ENCODE measurements around the gene TRIM44.
A peak's percentile ranks its signal among the peaks of the same experiment; 100 is the strongest.
"Not testable (repeated sequence)": the region's sequence is repeated elsewhere in the genome, so short reads cannot be mapped to it uniquely, and the experiment has no call there.

The TRIM44 gene

DNA sequence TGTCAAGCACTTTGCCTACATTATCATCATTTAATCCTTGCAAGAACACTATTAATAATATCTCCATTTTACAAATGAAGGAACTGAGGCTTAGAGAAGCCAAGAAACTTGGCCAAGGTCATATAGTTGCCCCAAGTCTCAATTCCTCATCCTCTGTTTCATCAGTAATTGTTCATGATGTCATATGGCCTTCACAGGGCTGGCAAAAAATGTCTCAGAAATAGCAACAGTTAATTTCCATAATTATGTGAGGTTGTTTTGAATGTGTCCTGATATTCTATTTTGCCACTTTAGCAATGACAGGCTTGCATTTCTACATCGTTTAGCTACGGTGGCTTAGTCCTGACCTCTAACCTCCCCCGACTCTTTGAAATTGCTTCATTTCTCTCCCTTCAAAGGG is 20.6 kb upstream of the TRIM44 start:
- no peak overlapping the region for H3K9ac ChIP-seq
- no peaks in the 10 kb centered on the region for H3K4me1 ChIP-seq
- no peak overlapping the region for H3K4me3 ChIP-seq
- no peak overlapping the region for H3K27ac ChIP-seq
- H3K36me3 ChIP-seq: no peaks in the 10 kb centered on the region
- H3K9me3 ChIP-seq (replicated peaks in 1 of 11): no peaks in the 10 kb centered on the region
- H3K4me2 ChIP-seq: no peak overlapping the region
- H3K27me3 ChIP-seq: no peaks in the 10 kb centered on the region
- TF ChIP-seq Cebpa-rat (IDR thresholded peaks at IDR 0.05): no peak
- H4K20me1 ChIP-seq: no peaks in the 10 kb centered on the region

DNA sequence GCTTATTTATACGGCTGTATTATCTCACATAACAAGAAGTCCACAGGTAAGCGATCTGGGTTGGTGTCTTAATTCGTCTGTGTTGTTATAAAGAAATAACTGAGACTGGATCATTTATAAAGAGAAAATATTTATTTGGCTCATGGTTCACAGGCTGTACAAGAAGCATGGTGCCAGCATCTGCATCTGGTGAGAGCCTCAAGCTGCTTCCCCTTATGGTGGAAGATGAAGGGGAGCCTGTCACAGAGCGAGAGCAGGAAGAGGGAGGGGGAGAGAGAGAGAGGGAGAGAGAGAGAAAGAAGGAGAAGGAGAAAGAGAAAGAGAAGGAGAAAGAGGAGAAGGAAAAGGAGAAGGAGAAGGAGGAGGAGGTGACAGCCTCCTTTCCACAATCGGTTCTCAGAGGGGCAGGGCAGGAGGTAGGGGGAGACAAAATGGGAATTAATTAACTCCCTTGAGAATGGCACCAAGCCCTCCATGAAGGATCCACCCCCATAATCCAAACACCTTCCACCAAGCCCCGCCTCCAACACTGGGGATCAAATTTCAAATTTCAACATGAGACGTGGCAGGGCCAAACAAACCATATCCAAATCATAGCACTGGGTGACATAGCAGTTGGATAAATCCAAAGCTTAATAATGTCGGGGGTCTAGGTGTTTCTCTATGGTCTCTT is 15.0 kb upstream of the TRIM44 start:
- no peaks in the 10 kb centered on the region for H3K27me3 ChIP-seq
- H3K9ac ChIP-seq: no peak overlapping the region
- no peak overlapping the region for H3K4me2 ChIP-seq
- H4K20me1 ChIP-seq: no peaks in the 10 kb centered on the region
- H3K9me3 ChIP-seq (replicated peaks in 1 of 11): no peaks in the 10 kb centered on the region
- H3K4me3 ChIP-seq: no peak overlapping the region
- no peak overlapping the region for H3K27ac ChIP-seq
- no peaks in the 10 kb centered on the region for H3K36me3 ChIP-seq
- TF ChIP-seq Cebpa-rat (IDR thresholded peaks at IDR 0.05): no peak
- H3K4me1 ChIP-seq: peaks cover 0 to 5% (median 0%) of the 10 kb centered on the region in 10 experiments; a peak in 1 of 20 replicates

DNA sequence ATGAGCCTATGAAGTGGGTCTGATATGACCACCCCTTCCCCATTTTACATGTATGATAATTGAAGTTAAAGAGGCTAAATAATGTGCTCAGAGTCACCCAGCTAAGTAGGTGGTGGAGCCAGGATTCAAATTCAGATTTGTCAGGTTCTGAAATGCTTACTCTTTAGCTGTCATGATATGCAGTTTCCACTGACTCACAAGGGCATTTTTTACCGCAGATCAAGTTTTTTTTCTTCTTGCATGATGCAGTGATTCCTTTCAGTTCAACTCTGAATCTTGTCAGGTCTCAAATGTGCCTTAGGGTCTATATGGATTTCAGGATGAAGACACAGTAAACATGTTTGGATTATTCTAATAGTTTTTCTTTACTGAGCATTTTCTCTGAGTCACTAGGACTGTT is 12.6 kb upstream of the TRIM44 start:
- Histone ChIP-seq H3K27ac (no peak overlapping the region), H3K4me3 (no peak overlapping the region), H3K9ac (no peak overlapping the region), H4K20me1 (no peaks in the 10 kb centered on the region), H3K9me3 (replicated peaks in 1 of 11) (no peaks in the 10 kb centered on the region), H3K36me3 (no peaks in the 10 kb centered on the region), H3K4me1 (peaks cover 0 to 5% (median 0%) of the 10 kb centered on the region in 10 experiments; a peak in 1 of 20 replicates), H3K4me2 (no peak overlapping the region), H3K27me3 (no peaks in the 10 kb centered on the region)
- no peak for TF ChIP-seq Cebpa-rat (IDR thresholded peaks at IDR 0.05)

DNA sequence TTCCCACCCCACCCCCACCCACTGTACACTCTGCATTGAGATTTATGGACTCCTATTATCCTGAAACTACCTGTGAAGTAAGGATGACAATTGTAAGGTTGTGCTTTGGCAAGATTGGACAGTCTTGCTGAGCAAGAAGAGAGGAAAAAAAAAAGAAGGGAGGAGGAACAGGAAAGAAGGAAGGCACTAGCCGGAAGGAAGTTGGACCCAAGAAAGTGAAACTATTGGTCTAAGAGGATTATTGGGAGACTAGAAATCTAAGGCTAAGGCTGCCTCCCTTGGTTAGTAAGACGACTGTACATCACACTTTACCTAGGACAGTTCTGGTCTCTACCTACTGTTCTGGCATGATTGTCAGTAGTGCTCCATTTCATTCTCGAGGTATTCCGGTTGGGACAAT is 12.1 kb upstream of the TRIM44 start:
- no peak overlapping the region for H3K9ac ChIP-seq
- peak overlapping the region in 1 of 11 experiments; percentile 23; a peak in 1 of 22 replicates for H3K4me2 ChIP-seq
- H4K20me1 ChIP-seq: no peaks in the 10 kb centered on the region
- no peaks in the 10 kb centered on the region for H3K27me3 ChIP-seq
- H3K27ac ChIP-seq: no peak overlapping the region
- H3K4me1 ChIP-seq: peaks cover 0 to 5% (median 0%) of the 10 kb centered on the region in 10 experiments; a peak in 3 of 20 replicates
- no peak for TF ChIP-seq Cebpa-rat (IDR thresholded peaks at IDR 0.05)
- no peaks in the 10 kb centered on the region for H3K9me3 ChIP-seq (replicated peaks in 1 of 11)
- no peak overlapping the region for H3K4me3 ChIP-seq
- H3K36me3 ChIP-seq: no peaks in the 10 kb centered on the region

DNA sequence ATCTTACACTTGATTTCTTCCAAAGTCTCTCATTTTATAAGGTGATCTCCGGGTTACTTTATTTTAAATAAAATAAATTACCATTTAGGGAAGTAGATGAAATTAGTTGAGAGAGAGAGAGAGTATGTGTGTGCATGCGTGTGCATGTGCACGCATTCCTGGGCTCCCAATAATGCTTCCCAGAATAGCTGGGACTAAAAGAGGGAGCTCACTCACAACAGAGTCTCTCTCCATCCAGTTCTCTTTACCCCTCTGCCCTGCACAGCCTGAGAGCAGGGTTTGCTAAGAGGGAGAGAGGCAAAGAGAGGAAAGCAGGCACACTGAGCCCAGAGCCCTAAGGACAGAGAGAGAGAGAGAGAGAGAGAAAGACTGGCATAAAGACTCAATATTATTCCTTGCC is 11.3 kb upstream of the TRIM44 start:
- no peak overlapping the region for H3K9ac ChIP-seq
- H3K27ac ChIP-seq: no peak overlapping the region
- H4K20me1 ChIP-seq: no peaks in the 10 kb centered on the region
- no peak for TF ChIP-seq Cebpa-rat (IDR thresholded peaks at IDR 0.05)
- H3K36me3 ChIP-seq: no peaks in the 10 kb centered on the region
- H3K4me1 ChIP-seq: peaks cover 0 to 7% (median 0%) of the 10 kb centered on the region in 10 experiments; a peak in 6 of 20 replicates
- no peaks in the 10 kb centered on the region for H3K9me3 ChIP-seq (replicated peaks in 1 of 11)
- H3K4me3 ChIP-seq: no peak overlapping the region
- H3K4me2 ChIP-seq: no peak overlapping the region
- H3K27me3 ChIP-seq: no peaks in the 10 kb centered on the region

DNA sequence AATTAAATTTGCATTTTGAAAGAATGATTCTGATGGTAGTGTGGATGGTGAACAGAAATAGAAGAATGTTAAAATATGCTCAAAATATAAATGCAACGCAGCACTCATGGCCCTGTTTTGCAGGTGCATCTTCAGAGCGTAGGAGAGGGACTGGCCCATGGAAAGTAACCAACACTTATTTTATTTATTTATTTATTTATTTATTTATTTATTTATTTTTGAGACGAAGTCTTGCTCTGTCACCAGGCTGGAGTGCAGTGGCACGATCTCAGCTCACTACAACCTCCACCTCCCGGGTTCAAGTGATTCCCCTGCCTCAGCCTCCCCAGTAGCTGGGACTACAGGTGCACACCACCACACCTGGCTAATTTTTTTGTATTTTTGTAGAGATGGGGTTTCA is 9.8 kb upstream of the TRIM44 start:
- H3K9ac ChIP-seq; H3K27me3 ChIP-seq; H3K36me3 ChIP-seq; H3K9me3 ChIP-seq (replicated peaks in 1 of 11); H3K4me1 ChIP-seq; H3K27ac ChIP-seq; H3K4me3 ChIP-seq; H4K20me1 ChIP-seq; H3K4me2 ChIP-seq: not testable (repeated sequence)

DNA sequence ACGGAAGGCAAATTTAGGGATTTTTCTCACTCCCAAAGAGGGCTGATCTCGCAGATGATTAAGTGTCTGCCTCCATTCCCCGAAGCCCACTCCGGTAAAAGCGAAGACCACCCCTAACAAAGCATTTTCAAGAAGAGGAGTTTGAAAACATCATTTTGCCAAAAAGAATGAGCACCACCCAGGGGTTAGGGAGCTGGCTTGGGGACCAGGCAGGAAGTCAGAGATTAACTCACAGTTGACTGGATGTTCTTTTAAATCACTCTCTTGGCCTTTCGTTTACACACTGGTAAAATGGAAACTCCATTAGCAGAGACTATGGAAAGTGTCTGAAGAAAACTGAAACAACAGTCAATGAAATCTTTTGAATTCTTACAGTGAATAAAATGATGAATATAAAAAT is 7.9 kb upstream of the TRIM44 start:
- no peaks in the 10 kb centered on the region for H3K9me3 ChIP-seq (replicated peaks in 1 of 11)
- no peak overlapping the region for H3K9ac ChIP-seq
- no peak for TF ChIP-seq Cebpa-rat (IDR thresholded peaks at IDR 0.05)
- no peaks in the 10 kb centered on the region for H4K20me1 ChIP-seq
- no peak overlapping the region for H3K4me3 ChIP-seq
- peaks cover 0 to 8% (median 0%) of the 10 kb centered on the region in 10 experiments; a peak in 6 of 20 replicates for H3K4me1 ChIP-seq
- no peak overlapping the region for H3K27ac ChIP-seq
- H3K4me2 ChIP-seq: no peak overlapping the region
- H3K36me3 ChIP-seq: no peaks in the 10 kb centered on the region
- H3K27me3 ChIP-seq: no peaks in the 10 kb centered on the region

DNA sequence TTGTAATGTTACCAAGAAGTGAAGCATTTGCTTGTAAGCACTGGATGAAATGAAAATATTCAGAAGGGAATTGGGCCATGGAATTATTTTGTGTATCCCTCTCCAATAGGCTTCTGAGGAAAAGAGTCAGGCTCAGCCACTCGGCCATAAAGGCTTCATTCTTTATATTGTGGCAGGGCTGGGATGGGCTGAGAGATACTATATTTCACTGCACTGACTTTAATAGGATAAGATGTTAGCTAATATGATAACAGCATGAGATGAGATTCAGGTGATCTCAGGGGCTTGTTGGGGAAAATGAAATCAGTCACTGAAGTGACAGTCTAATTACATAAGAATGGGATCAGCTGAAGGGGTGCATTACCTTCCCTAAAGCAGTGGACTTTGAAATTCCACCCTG is 7.3 kb upstream of the TRIM44 start:
- no peak overlapping the region; a peak in 1 of 22 replicates for H3K4me2 ChIP-seq
- H3K4me3 ChIP-seq: no peak overlapping the region
- H3K27me3 ChIP-seq: no peaks in the 10 kb centered on the region
- peaks cover 0 to 8% (median 0%) of the 10 kb centered on the region in 10 experiments; a peak in 6 of 20 replicates for H3K4me1 ChIP-seq
- no peak overlapping the region for H3K27ac ChIP-seq
- H3K9me3 ChIP-seq (replicated peaks in 1 of 11): no peaks in the 10 kb centered on the region
- TF ChIP-seq Cebpa-rat (IDR thresholded peaks at IDR 0.05): no peak
- no peaks in the 10 kb centered on the region for H3K36me3 ChIP-seq
- H3K9ac ChIP-seq: no peak overlapping the region
- H4K20me1 ChIP-seq: no peaks in the 10 kb centered on the region

DNA sequence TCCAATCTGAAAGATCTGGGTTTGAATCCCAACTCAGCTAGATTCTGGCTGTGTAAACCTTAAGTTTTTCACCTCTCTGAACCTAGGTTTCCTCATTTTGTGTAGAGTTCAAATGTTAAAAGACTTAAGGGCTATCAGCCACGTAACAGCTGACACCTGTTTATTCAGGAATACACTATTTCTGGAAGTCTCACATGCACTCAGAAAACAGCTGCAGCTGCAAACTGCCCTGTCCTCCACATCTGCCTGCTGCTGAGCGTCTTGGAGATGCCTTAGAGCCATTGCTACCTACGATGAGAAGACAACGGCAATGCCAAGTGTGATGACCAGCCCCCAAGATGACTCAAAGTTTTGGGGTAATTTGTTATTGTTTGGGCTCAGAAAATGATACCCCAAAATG is 6.7 kb upstream of the TRIM44 start:
- Histone ChIP-seq H3K27me3 (no peaks in the 10 kb centered on the region), H3K9me3 (replicated peaks in 1 of 11) (no peaks in the 10 kb centered on the region), H3K4me2 (peak overlapping the region in 2 of 11 experiments; percentile 8 to 36; a peak in 2 of 22 replicates), H3K9ac (no peak overlapping the region), H3K36me3 (no peaks in the 10 kb centered on the region), H3K27ac (no peak overlapping the region), H3K4me3 (no peak overlapping the region), H3K4me1 (peaks cover 0 to 8% (median 0%) of the 10 kb centered on the region in 10 experiments; a peak in 6 of 20 replicates), H4K20me1 (no peaks in the 10 kb centered on the region)
- TF ChIP-seq Cebpa-rat (IDR thresholded peaks at IDR 0.05): no peak
